Kidney epithelial cell (primary cell): ENCODE data around the gene NCK1. TPM values are rescaled to one million over a fixed set of nuclear protein-coding genes. Genes with fewer than 3 reads are reported as not detected.

Experiments used
- DNase-seq: peaks from one replicate; pipeline ENCODE4 v3.0.0-alpha.2; 2010; ENCODE audit warnings: low read depth
- H3K27me3 ChIP-seq: 2 replicates; pipeline ENCODE4 v1.6.0; 2011; ENCODE audit warnings: low read length; ENCODE audit not compliant: control insufficient read depth, insufficient read depth
- H3K36me3 ChIP-seq: 2 replicates; pipeline ENCODE4 v1.5.1; 2011; ENCODE audit warnings: low read length; ENCODE audit not compliant: control insufficient read depth, insufficient read depth
- H3K4me3 ChIP-seq: 2 replicates; pipeline ENCODE4 v1.5.1; 2011; ENCODE audit warnings: low read depth, mild to moderate bottlenecking, control low read depth, low read length
- total RNA-seq: library from RNA; depleted of rRNA; stranded (reverse); fragments of >200 nt; gene quantifications from 2 replicates; pipeline ENCODE4 v1.2.3, GENCODE V29; 2015
- TF ChIP-seq, protein P1 (sequence below): IDR thresholded peaks from 2 replicates; pipeline ENCODE4 v1.5.1; 2011; ENCODE audit warnings: mild to moderate bottlenecking, moderate library complexity, low read length, control low read depth, inconsistent platforms; ENCODE audit not compliant: insufficient read depth, poor library complexity, severe bottlenecking

The NCK1 gene
- total RNA-seq, 1 donor from 2014 or later, result 25.7 TPM

DNA sequence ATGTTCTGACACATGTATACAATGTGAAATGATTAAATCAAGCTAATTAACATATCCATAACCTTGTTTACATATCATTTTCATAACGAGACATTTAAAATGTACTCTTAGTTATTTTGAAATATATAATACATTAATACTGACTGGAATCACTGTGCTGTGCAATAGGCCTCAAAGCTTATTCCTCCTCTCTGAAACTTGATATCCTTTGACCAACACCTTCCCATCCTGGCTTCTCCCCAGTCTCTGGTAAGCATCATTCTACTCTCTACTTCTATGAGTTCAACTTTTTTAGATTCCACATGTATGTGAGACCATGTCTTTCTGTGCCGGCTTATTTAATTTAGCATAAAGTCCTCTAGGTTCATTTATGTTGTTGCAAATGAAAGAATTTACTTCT is 48.7 kb downstream of the NCK1 start:
- Histone ChIP-seq H3K27me3 (no peaks in the 10 kb centered on the region), H3K36me3 (no peaks in the 10 kb centered on the region), H3K4me3 (no peak overlapping the region)
- TF ChIP-seq, protein P1, sequence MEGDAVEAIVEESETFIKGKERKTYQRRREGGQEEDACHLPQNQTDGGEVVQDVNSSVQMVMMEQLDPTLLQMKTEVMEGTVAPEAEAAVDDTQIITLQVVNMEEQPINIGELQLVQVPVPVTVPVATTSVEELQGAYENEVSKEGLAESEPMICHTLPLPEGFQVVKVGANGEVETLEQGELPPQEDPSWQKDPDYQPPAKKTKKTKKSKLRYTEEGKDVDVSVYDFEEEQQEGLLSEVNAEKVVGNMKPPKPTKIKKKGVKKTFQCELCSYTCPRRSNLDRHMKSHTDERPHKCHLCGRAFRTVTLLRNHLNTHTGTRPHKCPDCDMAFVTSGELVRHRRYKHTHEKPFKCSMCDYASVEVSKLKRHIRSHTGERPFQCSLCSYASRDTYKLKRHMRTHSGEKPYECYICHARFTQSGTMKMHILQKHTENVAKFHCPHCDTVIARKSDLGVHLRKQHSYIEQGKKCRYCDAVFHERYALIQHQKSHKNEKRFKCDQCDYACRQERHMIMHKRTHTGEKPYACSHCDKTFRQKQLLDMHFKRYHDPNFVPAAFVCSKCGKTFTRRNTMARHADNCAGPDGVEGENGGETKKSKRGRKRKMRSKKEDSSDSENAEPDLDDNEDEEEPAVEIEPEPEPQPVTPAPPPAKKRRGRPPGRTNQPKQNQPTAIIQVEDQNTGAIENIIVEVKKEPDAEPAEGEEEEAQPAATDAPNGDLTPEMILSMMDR, result no peak
- no peak for DNase-seq

DNA sequence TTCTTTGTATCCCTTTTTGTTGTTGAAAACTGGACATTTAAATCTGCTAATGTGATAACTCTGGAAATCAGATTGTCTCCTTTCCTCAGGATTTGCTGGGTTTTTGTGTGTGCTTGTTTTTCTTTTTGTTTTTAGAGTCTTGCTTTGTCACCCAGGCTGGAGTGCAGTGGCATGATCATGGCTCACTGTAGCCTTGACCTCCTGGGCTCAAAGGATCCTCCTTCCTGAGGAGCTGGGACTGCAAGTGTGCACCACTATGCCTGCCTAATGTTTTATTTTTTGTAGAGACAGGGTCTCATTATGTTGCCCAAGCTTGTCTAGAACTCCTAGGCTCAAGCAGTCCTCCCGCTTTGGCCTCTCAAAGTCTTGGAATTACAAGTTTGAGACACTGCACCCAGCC is 51.2 kb downstream of the NCK1 start:
- DNase-seq, result no peak
- no peak overlapping the region for H3K4me3 ChIP-seq
- H3K27me3 ChIP-seq, result no peaks in the 10 kb centered on the region
- H3K36me3 ChIP-seq, result no peaks in the 10 kb centered on the region
- TF ChIP-seq, protein P1, result no peak

DNA sequence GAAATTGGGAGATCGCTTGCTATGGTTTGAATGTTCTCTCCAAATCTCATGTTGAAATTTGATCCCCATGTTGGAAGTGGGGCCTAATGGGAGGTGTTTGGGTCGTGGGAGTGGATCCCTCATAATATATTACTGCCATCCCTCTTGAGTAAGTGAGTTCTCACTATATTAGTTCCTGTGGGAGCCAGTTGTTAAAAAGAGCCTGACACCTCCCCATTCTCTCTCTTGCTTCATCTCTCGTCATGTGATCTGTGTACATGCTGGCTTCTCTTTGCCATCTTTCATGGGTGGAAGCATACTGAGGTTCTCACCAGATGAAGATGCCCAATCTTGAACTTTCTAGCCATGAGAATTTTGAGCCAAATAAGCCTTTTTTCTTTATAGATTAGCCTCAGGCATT is 52.7 kb downstream of the NCK1 start:
- no peak for DNase-seq
- H3K27me3 ChIP-seq, result no peaks in the 10 kb centered on the region
- no peaks in the 10 kb centered on the region for H3K36me3 ChIP-seq
- TF ChIP-seq, protein P1, result no peak
- H3K4me3 ChIP-seq, result no peak overlapping the region

DNA sequence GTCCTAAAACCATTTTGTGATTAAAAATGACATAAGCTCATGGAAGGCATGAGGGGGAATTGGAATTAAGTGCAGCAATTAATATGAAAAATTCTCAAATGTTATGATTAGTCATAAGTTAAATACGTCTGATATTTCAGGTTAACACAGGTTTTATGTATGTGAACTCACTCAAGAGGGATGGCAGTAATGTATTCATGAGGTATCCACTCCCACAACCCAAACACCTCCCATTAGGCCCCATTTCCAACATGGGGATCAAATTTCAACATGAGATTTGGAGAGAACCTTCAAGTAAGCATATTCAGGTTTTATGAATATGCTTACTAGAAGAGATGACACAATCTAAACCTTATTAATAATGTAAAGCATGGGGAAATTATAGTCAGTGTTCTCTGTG is 54.2 kb downstream of the NCK1 start:
- no peaks in the 10 kb centered on the region for H3K27me3 ChIP-seq
- TF ChIP-seq, protein P1, result no peak
- H3K36me3 ChIP-seq, result no peaks in the 10 kb centered on the region
- H3K4me3 ChIP-seq, result no peak overlapping the region
- DNase-seq, result no peak

DNA sequence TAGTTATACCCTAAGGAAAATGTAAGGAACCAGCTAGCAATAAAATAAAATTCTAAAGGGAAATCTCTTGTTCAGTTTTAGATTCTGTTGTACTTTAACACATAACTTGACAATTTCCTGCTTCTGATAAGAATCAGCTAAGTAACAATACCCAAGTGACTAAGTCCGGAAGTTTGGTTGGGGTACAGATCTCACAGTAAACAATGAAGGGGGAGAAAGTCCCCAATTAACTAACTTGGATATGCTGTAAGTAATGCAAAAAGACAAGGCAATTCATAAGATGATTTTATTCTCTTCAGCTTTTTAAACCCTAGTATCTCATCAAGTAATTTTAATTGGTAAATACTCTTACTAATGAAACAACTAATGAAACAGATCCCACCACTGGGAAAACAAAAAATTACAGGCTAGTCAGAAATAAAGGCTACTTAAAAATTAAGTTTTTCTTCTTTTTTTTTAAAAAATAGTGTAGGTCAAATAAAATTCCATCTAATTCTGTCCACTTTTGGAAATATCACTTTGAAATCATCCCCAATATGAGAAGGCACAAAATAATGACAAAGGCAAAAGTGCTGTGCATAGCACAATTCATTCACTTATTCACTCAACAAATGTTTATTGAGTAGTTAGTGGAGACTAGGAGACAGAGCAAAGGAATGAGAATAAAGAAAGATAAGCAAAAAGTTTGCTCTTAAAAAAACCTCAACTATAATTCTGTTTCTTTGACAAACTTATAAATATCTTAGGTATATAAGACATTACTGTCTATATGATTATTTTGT is 58.0 kb downstream of the NCK1 start:
- TF ChIP-seq, protein P1, result no peak
- no peak overlapping the region for H3K4me3 ChIP-seq
- no peaks in the 10 kb centered on the region for H3K27me3 ChIP-seq
- DNase-seq, result no peak
- H3K36me3 ChIP-seq, result no peaks in the 10 kb centered on the region
